Loucy (cell line): ENCODE measurements around the gene GIMAP2.

Source experiments
- EZH2phosphoT487 ChIP-seq: fragments of 200-600 bp; IDR thresholded peaks from 2 replicates; pipeline ENCODE4 v1.6.1; 2018; ENCODE audit warnings: antibody characterized with exemption, mild to moderate bottlenecking, moderate library complexity, borderline replicate concordance
- TF ChIP-seq, protein P1 (sequence below): fragments of 200-600 bp; sonication (generic); conservative IDR thresholded peaks from 2 replicates; pipeline ENCODE4 v1.5.1; 2014; ENCODE audit warnings: mild to moderate bottlenecking, antibody characterized with exemption, low read length

DNA sequence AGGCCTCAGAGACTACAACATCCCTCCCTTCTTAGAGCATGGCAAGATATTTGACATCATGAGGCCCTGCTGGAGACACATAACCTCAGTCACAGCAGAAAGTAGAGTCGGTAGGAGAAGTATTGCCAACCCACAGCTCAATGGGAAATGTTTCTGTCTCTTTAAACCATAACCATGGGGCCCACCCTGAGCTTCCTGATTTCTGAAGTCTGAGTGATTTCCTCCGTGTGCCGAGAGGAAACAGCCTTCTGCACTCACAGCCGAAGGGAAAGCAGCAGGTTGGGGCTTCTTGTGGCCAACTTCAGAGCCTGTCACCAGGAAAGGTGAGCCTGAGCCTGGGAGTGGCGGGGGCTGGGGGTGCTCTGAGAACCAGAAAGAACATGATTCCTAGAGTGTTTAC is 30.9 kb downstream of the GIMAP2 start, which contains the start of gene GIMAP1:
- TF ChIP-seq, protein P1, sequence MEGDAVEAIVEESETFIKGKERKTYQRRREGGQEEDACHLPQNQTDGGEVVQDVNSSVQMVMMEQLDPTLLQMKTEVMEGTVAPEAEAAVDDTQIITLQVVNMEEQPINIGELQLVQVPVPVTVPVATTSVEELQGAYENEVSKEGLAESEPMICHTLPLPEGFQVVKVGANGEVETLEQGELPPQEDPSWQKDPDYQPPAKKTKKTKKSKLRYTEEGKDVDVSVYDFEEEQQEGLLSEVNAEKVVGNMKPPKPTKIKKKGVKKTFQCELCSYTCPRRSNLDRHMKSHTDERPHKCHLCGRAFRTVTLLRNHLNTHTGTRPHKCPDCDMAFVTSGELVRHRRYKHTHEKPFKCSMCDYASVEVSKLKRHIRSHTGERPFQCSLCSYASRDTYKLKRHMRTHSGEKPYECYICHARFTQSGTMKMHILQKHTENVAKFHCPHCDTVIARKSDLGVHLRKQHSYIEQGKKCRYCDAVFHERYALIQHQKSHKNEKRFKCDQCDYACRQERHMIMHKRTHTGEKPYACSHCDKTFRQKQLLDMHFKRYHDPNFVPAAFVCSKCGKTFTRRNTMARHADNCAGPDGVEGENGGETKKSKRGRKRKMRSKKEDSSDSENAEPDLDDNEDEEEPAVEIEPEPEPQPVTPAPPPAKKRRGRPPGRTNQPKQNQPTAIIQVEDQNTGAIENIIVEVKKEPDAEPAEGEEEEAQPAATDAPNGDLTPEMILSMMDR: no peak
- no peak for TF ChIP-seq EZH2phosphoT487
